Activated CD8-positive, alpha-beta memory T cell treated with anti-CD3 and anti-CD28 coated beads, Interleukin-2, amount 50 U/mL, for 1 hour (primary cell): Measurements from ENCODE around the gene NPHP3.

Experiments used
- DNase-seq: peaks from one replicate; pipeline ENCODE4 v3.0.0-alpha.2; 2020; ENCODE audit errors: extremely low read depth

NPHP3 gene

DNA sequence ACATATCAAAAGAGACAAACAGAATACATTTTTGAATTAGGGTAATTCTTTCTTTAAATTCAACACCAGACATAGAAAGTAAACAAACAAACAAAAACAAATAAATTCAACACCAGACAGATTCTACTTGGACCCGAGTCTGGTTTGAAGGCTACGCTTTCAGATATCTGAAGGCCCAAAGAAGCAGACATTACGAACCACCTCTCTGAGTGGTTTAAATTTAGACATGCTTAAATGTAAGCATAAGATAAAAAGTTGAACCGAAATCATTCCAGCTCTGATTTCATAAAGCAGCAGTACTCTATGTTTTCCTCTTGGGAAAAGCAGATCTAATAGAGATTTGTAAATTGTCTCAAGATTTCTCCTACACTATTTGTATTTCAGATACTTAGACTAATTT is 32.2 kb downstream of the NPHP3 start:
- DNase-seq, result no peak

DNA sequence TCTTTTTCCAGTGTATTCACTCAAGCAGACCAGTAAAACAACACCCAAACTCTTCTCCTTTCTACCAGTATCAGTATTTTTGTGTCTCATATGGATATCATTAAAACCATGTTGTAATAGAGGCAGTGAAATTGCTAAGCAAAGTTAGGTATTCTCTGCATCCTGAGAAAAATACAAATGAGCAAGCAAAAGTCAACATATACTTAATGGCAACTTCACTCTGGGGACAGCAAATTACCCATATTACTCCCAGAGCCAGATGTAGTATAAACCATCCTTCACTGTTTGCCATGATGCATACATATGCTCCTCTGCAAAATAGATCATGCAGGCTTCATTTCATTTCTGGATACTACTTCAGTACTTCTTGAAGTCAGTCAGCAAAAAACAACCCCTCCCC is 40.0 kb downstream of the NPHP3 start:
- DNase-seq, result no peak

DNA sequence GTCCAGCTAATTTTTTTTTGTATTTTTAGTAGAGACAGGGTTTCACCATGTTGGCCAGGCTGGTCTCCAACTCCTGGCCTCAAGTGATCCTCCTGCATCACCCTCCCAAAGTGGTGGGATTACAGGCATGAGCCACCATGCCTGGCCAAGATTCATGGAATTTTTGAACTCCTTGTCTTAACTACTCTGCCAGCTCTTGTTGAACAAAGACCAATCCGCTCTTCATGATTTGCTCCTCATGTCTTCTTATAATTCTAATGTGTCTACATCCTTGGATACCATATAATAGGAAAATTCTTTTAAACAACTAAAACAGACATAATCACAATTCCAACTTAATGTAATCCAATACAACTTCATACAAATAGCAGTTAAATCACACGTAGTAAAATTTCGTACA is 40.8 kb downstream of the NPHP3 start:
- no peak for DNase-seq

DNA sequence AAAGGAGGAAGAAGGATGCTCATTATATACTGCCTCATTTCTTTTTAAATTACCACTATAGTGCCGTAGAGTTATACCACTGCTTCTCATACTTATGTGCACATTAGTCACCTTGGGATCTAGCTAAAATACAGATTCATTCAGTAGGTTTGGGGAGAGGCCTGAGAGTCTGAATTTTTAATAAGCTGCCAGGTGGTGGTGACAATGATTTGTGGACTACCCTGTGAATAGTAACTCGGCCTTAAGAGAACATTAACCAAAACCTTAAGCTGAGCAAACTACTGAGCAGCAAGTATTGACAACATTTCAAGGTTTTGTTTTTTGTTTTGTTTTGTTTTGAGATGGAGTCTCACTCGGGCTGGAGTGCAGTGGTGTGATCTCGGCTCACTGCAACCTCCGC is 42.3 kb downstream of the NPHP3 start:
- no peak for DNase-seq

DNA sequence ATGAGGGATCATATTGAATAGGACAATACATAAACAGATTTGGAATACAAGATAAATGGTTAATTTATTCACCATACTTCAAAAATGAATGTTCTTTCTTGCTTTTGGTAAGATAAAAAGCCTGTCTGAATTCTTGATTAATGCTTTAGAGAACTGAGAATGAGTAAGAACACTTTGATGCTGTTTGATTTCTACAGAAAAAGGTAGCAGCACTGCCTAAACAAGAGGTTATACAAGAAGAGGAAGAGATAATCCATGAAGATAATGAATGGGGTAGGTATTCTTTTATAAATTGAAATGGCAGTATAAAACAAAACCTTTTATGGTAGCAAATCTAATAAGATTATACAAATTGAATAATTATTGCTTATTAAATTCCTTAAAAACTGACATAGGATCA is 46.8 kb downstream of the NPHP3 start:
- DNase-seq, result no peak

DNA sequence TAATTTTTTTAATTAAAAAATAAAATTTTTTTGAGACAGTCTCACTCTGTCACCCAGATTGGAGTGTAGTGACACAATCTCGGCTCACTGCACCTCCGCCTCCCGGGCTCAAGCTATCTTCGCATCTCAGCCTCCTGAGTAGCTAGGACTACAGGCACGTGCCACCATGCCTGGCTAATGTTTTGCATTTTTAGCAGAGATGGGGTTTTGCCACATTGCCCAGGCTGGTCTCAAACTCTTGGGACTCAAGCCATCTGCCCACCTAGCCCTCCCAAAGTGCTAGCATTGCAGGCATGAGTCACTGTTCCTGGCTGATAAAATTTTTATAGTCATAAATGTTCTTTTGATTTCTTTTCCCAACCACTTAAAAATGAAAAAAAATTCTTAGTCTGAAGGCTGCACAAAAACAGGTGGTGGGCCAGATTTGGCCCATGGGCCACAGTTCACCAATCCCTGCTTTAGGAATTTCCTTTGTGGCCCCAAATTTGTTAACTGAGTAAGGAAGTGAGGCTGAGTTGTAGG is 52.9 kb downstream of the NPHP3 start:
- DNase-seq, result no peak

DNA sequence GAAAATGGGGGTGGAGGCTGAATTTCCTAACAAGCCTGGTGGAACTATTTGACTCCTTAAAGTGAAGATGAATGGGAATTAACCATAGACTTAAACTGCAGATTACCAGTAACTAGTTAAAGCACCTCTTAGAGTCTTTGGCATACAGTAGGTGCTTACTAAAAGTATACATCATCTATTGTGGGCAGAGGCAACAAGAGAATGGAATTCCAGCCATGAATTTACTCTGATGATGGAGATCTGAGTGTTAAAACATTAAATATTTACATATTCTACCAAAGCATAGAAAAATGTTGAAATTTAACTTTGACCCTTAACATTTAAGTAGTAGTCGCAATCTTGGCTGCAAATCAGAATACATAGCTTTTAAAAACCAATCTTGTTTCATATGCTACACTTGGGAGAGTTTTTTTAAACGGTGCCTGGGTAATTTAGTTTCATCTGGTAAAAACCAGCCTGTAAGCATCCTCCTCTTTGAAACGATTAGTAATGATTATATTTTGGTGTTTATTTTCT is 56.9 kb downstream of the NPHP3 start:
- DNase-seq, result no peak

DNA sequence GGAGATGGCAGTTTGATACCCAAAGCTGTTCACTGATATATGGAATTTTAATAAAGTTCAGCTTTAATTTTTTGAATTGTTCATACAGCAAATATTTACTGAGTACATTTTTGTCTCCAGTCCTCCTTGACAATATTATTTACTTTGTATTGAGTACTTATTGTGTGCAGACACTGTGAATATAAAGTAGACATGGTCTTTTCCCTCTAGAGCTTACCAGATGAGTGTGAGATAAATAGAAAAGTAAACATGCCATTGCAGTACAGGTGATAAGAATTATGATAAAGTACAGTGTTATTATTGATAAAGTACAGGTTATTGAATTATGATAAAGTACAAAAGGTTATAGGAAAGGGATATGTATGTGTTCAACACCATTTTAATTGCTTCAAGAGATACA is 60.0 kb downstream of the NPHP3 start:
- DNase-seq, result no peak

DNA sequence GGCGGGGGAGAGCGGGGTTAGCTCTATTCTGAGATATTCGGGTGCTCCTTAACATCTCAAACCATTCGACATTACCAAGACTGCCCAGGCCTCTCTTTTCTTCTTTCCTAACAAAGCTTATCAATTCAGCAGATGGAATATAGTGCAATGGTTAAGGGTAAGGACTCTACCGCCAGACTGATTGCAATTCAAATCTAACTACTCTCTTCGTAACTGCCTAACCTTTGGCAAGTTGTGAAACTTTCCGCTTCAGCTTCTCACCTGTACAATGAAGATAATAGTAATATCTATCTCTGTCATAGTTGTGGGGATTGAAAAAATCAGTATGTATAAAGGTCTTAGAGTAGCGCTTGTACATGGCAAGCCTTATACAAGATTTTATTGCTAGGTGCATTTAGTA is 61.1 kb downstream of the NPHP3 start:
- no peak for DNase-seq

DNA sequence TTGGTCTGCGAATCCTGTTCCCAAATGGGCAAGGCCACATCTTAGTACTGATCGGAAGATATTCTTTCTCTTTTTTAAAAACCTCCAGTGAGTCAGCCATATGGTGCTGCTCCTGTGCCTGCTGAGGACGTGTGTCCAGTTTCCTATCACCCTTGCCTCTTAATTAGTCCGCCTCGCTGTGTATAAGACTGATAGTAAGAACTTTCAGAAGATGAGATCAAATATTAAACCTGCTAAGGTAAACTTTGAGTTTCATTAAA is 61.5 kb downstream of the NPHP3 start:
- no peak for DNase-seq

DNA sequence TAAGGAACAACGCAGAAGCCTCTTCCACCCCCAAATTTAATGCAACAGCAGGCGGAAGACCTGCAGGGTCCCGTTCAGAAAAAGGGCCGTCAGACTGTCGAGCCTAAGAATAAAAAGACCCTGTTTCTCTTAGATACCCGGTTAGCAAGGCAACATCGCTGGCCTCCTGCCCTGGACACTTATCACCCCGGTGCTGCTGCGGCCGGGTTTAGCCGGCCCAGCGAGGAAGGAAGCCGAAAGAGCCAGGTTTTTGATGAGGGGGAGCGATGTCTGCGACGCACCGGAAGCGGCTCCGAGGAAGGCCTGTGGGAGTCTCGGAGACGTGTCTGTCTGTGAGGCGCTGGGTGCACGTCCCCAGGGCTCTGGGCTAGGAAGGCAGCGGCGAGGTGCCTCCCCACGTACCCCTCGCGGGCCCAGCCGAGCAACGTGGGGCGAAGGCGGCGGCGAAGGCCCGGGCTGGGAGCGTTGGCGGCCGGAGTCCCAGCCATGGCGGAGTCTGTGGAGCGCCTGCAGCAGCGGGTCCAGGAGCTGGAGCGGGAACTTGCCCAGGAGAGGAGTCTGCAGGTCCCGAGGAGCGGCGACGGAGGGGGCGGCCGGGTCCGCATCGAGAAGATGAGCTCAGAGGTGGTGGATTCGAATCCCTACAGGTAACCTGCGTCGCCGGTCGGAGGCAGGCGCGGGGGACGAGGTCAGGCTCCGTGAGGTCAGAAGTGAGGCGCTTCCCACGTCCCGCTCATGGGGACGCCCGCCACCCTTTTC is 62.0 kb downstream of the NPHP3 start, which contains the start of gene UBA5:
Gene UBA5, plus strand, starts transcription at position 278 of the 759 bp plus-strand sequence. Its CDS starts 209 bp downstream, at position 487.
- peak; percentile 31 for DNase-seq

DNA sequence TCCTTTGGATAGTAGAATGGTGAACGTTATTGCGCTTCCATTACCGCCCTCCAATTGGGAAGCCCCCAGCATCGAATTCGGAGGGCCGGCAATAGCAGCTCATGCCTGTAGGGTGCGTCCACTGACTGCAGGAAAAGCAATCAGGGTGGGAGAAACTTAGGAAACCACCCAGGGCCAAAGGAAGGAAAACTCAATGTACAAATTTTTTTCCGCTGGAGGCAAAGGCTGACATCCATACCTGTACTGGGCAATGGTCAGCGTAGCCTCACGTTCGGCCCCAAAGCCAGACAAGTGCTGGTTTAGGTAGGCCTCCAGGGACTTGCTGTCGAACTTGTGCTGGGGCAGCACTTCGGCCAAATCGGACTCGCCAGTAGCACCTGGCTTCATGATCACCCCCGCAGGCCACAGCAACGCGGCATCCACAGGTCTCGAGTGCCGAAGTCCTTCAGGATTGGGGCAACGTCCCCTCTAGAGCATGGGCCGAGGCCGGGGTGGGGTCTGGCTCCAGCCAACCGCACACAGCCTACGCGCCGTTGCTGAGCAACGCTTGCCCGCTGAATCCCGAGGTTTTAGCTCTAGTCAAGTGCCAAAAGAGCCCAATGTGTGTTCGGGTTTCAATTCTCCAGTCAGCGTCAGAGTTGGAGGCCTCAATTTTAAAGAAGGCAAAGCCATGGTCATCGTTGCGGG is 62.7 kb downstream of the NPHP3 start, which contains the start of gene ACAD11:
Gene ACAD11, minus strand, starts transcription at position 445 of the 687 bp plus-strand sequence. Its CDS starts 58 bp downstream, at position 387.
- DNase-seq, result no peak

DNA sequence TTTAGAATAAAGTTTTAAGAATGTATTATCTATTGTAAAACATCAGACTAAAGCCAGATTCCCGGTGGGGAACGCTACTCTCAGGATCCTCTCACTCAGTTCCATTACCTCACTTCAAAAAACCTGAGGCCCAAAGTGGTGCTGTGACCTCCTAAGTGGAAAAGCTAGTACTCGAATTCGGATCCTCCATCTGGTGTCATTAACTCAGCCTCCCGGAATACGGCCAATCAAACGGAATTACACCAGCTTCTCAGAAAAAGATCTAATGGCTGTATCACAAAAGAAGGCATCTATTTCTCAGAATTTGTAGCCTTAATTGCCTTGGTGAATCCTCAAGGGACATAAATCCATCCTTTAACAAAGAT is 63.2 kb downstream of the NPHP3 start:
- no peak for DNase-seq

DNA sequence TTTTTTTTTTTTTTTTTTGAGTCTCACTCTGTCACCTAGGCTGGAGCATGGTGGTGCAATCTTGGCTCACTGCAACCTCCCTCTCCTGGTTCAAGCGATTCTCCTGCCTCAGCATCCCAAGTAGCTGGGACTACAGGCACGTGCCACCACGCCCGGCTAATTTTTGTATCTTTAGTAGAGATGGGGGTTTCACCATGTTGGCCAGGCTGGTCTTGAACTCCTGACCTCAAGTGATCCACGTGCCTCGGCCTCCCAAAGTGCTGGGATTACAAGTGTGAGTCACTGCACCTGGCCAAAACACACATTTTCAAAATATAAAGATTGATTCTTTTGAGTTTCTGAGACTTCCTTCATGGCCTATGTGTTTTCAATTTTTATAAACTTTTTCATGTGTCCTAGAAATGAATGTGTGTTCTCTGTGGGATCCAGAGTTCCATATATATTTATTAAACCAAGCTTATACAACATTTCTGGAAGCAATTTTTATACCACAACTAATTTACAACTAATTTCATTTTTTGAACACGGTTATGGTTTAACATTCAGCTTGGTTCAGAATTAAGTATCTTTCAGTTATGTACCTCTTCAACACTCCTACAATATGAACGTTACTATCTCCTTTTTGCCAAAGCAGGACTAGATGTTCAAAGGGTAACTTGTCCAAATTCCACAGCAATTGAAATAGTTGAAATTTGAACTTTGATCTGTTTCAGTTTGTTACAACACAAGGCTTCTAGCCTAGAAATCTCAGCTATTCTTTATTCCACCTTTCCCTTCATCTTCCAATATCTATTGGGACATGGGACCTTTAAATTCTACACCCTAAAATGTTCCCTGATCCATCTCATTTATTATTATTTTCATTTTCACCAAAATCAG is 64.1 kb downstream of the NPHP3 start:
- DNase-seq, result no peak

DNA sequence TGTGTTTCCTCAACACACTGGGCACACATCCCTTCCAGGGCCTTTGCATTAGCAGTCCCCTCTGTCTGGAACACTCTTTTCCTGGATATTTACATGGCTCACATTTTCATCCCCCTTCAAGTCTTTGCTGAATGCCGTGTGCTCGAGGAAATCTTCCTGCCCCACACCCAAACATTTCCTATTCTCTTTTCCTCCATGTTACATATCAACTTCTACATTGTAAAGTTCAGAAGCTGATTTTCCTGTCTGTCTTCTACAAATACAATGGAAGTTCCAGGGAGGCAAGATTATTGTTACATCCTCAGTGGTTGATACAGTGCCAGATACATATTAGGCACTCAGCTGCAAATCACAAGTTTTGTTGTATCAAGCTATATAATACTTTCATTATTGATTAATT is 66.7 kb downstream of the NPHP3 start:
- no peak for DNase-seq

DNA sequence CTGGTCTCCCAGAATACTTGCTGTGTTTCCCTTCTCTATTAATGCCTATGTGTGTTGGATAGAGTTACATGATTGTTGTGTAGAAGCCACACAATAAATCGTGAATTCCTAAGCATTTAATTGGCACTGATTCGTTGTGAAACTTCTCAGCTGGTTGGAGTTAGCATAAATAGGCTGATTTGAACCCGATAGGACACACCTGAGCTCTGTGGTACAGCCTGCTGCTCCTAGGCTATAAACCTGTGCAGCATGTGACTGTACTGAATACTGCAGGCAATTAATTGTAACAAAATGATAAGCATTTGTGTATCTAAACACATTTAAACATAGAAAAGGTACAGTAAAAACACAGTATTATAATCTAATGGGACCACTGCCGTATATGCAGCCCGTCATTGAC is 67.5 kb downstream of the NPHP3 start:
- no peak for DNase-seq

DNA sequence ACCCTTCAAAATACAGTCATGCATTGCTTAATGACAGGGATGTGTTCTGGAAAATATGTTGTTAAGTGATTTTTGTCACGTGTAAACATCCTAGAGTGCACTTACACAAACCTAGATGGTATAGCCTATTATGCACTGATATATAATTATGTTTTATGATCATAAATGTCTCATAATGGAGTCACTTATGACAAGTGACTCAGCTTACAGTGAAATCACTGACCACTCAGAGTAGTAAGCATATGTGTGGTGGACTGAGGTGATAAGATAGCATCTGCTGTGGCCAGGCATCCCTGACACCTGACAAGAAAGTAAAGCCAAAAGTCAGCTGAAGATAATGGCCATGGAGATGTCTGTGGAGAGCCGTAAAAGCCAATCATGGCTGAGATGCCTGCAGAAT is 68.0 kb downstream of the NPHP3 start:
- DNase-seq, result no peak

DNA sequence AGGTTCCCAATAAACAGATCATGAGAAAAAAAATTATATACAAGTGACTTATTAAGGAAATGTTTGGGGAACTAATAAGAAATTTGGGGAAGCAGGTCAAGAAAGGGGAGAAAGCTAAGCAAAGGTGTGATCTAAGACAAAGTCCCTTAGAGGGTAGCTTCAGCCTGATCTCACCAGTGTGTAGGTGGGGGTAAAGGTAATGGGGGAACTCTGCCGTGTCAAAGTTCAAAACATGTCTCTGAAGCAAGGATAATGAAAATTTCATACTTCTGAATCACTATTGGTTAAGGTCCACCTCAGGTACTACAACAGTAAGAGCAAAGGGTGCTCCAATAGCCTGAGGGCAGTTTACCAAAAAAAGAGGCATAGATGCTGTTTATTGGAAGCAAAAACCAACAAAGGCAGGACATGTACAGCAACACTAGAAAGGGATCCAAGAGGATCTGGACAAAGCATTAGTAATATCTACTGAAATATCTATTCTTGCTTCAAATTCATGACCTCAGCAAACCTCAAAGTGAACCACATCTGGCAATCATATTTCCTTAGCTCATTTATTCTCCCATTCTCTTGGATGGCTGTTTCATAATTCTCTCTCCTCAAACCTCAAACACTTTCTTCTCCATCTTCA is 69.5 kb downstream of the NPHP3 start:
- no peak for DNase-seq

DNA sequence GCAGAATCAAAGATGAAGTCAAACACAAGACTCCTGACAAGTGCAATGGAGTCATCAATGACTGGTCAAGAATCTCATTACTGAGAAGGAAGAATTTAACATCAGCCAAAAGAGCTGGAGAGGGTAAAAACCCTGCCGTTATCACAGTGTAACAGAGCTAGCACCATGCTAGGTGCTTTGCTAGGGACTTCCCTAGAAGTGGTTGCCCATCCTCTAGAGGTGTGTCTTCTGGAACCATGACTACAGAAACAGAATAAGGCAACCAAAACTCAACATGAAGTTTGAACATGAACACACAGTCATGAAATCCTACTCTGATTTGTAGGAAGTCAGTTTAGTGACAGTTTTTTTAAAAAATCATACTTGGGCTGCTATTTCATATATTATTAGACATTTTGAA is 72.1 kb downstream of the NPHP3 start:
- no peak for DNase-seq

DNA sequence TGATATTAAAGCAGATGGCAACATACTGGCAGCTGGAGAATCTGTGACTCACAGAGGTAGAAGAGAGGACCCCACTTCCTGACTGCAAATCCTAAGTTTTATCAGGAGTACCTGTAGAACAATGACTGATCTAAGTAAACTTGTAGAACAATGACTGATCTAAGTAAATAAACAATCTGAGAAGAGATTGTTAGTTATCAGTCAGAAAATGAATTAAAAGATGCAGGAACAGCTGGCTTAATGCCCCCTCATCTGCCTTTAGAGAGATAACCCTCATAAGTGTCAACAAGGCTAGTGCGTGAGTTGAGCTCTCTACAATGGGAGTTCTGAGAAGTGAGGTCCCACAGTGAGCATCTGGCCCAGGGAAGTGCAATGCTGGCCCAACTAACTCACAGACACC is 77.2 kb downstream of the NPHP3 start:
- no peak for DNase-seq

DNA sequence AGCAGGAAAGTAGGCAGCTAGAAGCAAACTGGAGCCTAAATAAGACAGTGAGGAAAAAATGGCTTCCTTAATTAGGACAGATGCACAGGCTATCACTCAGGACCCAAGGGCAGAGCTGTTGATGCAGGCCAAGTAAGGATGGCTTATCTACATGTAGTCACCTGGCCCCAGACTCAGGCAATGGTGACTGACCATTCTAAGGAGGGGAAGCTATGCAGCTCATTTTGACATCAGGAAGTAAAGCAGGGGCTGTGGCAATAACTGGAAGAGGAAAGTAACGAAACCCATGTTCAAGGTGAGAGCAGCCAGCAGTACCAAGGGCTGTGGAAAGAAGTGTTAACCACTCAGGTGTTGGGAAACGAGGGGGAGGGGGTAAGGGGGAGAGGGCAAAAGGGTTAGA is 78.8 kb downstream of the NPHP3 start:
- no peak for DNase-seq

DNA sequence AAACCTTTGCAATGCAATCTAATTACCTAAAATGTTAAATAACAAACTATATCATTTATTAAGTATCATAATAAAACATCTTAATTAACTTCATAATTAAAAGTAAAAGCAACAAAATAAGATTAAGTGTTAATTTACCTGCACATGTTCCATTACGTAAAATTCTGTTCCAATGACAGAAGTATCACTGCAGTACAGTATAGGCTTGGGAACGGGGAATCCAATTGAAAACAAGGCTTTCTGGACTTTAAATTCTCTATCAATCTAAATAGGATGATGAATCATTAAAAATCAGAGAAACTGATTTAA is 79.7 kb downstream of the NPHP3 start:
- DNase-seq, result no peak
